Neural progenitor cell (in vitro differentiated cells): ENCODE data around the gene CTCF.
"Not testable (repeated sequence)": the region's sequence is repeated elsewhere in the genome, so short reads cannot be mapped to it uniquely, and the experiment has no call there.

Experiments
- CTCF ChIP-seq: fragments of 200-600 bp; sonication (generic); IDR thresholded peaks from 2 replicates; pipeline ENCODE4 v1.5.1; 2017; ENCODE audit warnings: antibody characterized with exemption, mild to moderate bottlenecking
- EZH2phosphoT487 ChIP-seq: fragments of 200-600 bp; sonication (generic); IDR thresholded peaks from 2 replicates; pipeline ENCODE4 v1.6.1; 2017; ENCODE audit warnings: antibody characterized with exemption

DNA sequence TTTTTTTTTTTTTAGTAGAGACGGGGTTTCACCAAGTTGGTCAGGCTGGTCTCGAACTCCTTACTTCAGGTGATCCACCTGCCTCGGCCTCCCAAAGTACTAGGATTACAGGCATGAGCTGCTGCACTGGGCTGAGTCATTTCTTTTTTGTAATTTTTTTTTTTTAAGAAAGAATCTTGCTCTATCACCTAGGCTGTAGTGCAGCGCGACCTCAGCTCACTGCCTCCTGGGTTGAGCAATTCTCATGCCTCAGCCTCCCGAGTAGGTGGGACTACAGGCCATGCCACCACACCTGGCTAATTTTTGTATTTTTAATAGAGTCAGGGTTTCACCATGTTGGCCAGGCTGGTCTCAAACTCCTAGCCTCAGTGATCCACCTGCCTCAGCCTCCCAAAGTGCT lies 28.3 kb upstream of the CTCF start:
- TF ChIP-seq EZH2phosphoT487, CTCF: not testable (repeated sequence)
